ENCODE measurements around the gene NOL4L.

GRCh38 chr20:32449057-32449889 lies 135.9 kb downstream of the NOL4L start:
- TF ChIP-seq CREB5 (CRISPR knock-in tag; IDR thresholded peaks at IDR 0.05; ENCODE audit: low read depth) (no peak), ZC3H10 (CRISPR knock-in tag; IDR thresholded peaks at IDR 0.05) (no peak), TOX (CRISPR knock-in tag; IDR thresholded peaks at IDR 0.05; ENCODE audit: borderline replicate concordance) (no peak), ESRRG (CRISPR knock-in tag; IDR thresholded peaks at IDR 0.05) (no peak), GLIS3 (CRISPR knock-in tag; IDR thresholded peaks at IDR 0.05) (no peak), SNAI2 (CRISPR knock-in tag; IDR thresholded peaks at IDR 0.05) (no peak), ZNF70 (CRISPR knock-in tag; IDR thresholded peaks at IDR 0.05) (no peak)

All from SK-N-SH treated with all-trans-retinoic acid at 6 μM for 48 hours (cell line).